Measurements from ENCODE around the gene ERCC2. TPM values are rescaled to one million over a fixed set of nuclear protein-coding genes. Genes with fewer than 3 reads are reported as not detected.

The ERCC2 gene
- total RNA-seq, 2 experiments from 2014 or later = 26.1 to 26.8 TPM

- H3K27ac Mint-ChIP-seq = no peak overlapping the region
- ATAC-seq = no peak
- CTCF ChIA-PET = no interaction called here
- no peak for DNase-seq
- no peaks in the 10 kb centered on the region for H3K9me3 Mint-ChIP-seq (ENCODE audit: low read depth)
- peaks cover 2% of the 10 kb centered on the region for H3K4me1 Mint-ChIP-seq
- H3K36me3 Mint-ChIP-seq = no peaks in the 10 kb centered on the region
- H3K4me3 Mint-ChIP-seq = no peak overlapping the region
- peaks cover 23% of the 10 kb centered on the region for H3K27me3 Mint-ChIP-seq
Observed at GRCh38 chr19:45391346-45391745, 21.0 kb upstream of the ERCC2 start.

GRCh38 chr19:45385392-45386221 is 15.2 kb upstream of the ERCC2 start:
- Mint-ChIP-seq H3K27ac (no peak overlapping the region), H3K9me3 (ENCODE audit: low read depth) (no peaks in the 10 kb centered on the region), H3K36me3 (no peaks in the 10 kb centered on the region), H3K4me1 (no peaks in the 10 kb centered on the region), H3K27me3 (peaks cover 33% of the 10 kb centered on the region), H3K4me3 (no peak overlapping the region)
- CTCF ChIA-PET = no interaction called here
- ATAC-seq (no peak), DNase-seq (no peak)

- ATAC-seq (no peak), DNase-seq (no peak)
- H3K27me3 Mint-ChIP-seq = peaks cover 24% of the 10 kb centered on the region
- no peaks in the 10 kb centered on the region for H3K9me3 Mint-ChIP-seq (ENCODE audit: low read depth)
- no peak overlapping the region for H3K27ac Mint-ChIP-seq
- no peaks in the 10 kb centered on the region for H3K36me3 Mint-ChIP-seq
- no peaks in the 10 kb centered on the region for H3K4me1 Mint-ChIP-seq
- CTCF ChIA-PET = no interaction called here
- H3K4me3 Mint-ChIP-seq = no peak overlapping the region
Observed at GRCh38 chr19:45382426-45382825, 12.1 kb upstream of the ERCC2 start.

GRCh38 chr19:45380107-45380506 is 9.7 kb upstream of the ERCC2 start:
- Mint-ChIP-seq H3K36me3 (no peaks in the 10 kb centered on the region), H3K27me3 (peaks cover 4% of the 10 kb centered on the region), H3K27ac (no peak overlapping the region), H3K4me1 (peaks cover 2% of the 10 kb centered on the region), H3K9me3 (ENCODE audit: low read depth) (no peaks in the 10 kb centered on the region), H3K4me3 (no peak overlapping the region)
- no peak for DNase-seq
- ATAC-seq = no peak
- CTCF ChIA-PET = interaction anchor here (0.7 to 1.4 kb wide), 2 partner anchors 25 to 98 kb away, joined by 3 to 4 read pairs; partner anchors contain the start of gene PPP1R13L

GRCh38 chr19:45376045-45376724 is 5.8 kb upstream of the ERCC2 start:
- no peak overlapping the region for H3K4me3 Mint-ChIP-seq
- H3K36me3 Mint-ChIP-seq = no peaks in the 10 kb centered on the region
- DNase-seq (no peak), ATAC-seq (no peak)
- no peaks in the 10 kb centered on the region for H3K9me3 Mint-ChIP-seq (ENCODE audit: low read depth)
- CTCF ChIA-PET = interaction anchor here (1.6 kb wide), 1 partner anchor 64 kb away, joined by 3 read pairs; no protein-coding TSS in a partner anchor
- H3K27me3 Mint-ChIP-seq = no peaks in the 10 kb centered on the region
- H3K27ac Mint-ChIP-seq = no peak overlapping the region
- peaks cover 4% of the 10 kb centered on the region for H3K4me1 Mint-ChIP-seq

- no peaks in the 10 kb centered on the region for H3K27me3 Mint-ChIP-seq
- no peaks in the 10 kb centered on the region for H3K9me3 Mint-ChIP-seq (ENCODE audit: low read depth)
- H3K36me3 Mint-ChIP-seq = no peaks in the 10 kb centered on the region
- ATAC-seq = no peak
- H3K4me3 Mint-ChIP-seq = peak overlapping the region; percentile 46
- no peak overlapping the region for H3K27ac Mint-ChIP-seq
- DNase-seq = no peak
- CTCF ChIA-PET = no interaction called here
- H3K4me1 Mint-ChIP-seq = peaks cover 20% of the 10 kb centered on the region
Observed at GRCh38 chr19:45368737-45369340, 1.5 kb downstream of the ERCC2 start.

GRCh38 chr19:45368127-45368526 is 2.2 kb downstream of the ERCC2 start:
- CTCF ChIA-PET = no interaction called here
- ATAC-seq = no peak
- no peak for DNase-seq
- Mint-ChIP-seq H3K27ac (no peak overlapping the region), H3K4me3 (no peak overlapping the region), H3K9me3 (ENCODE audit: low read depth) (no peaks in the 10 kb centered on the region), H3K4me1 (peaks cover 20% of the 10 kb centered on the region), H3K27me3 (no peaks in the 10 kb centered on the region), H3K36me3 (no peaks in the 10 kb centered on the region)

GRCh38 chr19:45364696-45365095 is 5.7 kb downstream of the ERCC2 start:
- CTCF ChIA-PET = no interaction called here
- no peak for ATAC-seq
- no peak overlapping the region for H3K27ac Mint-ChIP-seq
- H3K4me3 Mint-ChIP-seq = no peak overlapping the region
- no peak for DNase-seq
- no peaks in the 10 kb centered on the region for H3K27me3 Mint-ChIP-seq
- H3K9me3 Mint-ChIP-seq (ENCODE audit: low read depth) = no peaks in the 10 kb centered on the region
- H3K36me3 Mint-ChIP-seq = peaks cover 2% of the 10 kb centered on the region
- peaks cover 11% of the 10 kb centered on the region for H3K4me1 Mint-ChIP-seq

GRCh38 chr19:45363861-45364459 is 6.4 kb downstream of the ERCC2 start:
- Mint-ChIP-seq H3K27ac (no peak overlapping the region), H3K4me3 (no peak overlapping the region), H3K4me1 (peaks cover 10% of the 10 kb centered on the region), H3K9me3 (ENCODE audit: low read depth) (no peaks in the 10 kb centered on the region), H3K27me3 (no peaks in the 10 kb centered on the region), H3K36me3 (peaks cover 2% of the 10 kb centered on the region)
- no peak for ATAC-seq
- CTCF ChIA-PET = no interaction called here
- DNase-seq = no peak

- DNase-seq (no peak), ATAC-seq (no peak)
- no peak overlapping the region for H3K27ac Mint-ChIP-seq
- H3K9me3 Mint-ChIP-seq (ENCODE audit: low read depth) = no peaks in the 10 kb centered on the region
- no peak overlapping the region for H3K4me3 Mint-ChIP-seq
- CTCF ChIA-PET = no interaction called here
- peaks cover 2% of the 10 kb centered on the region for H3K4me1 Mint-ChIP-seq
- no peaks in the 10 kb centered on the region for H3K27me3 Mint-ChIP-seq
- peaks cover 2% of the 10 kb centered on the region for H3K36me3 Mint-ChIP-seq
Observed at GRCh38 chr19:45362291-45362690, 8.1 kb downstream of the ERCC2 start.

GRCh38 chr19:45361608-45362007 is 8.8 kb downstream of the ERCC2 start:
- Mint-ChIP-seq H3K4me3 (no peak overlapping the region), H3K4me1 (peaks cover 2% of the 10 kb centered on the region), H3K27me3 (no peaks in the 10 kb centered on the region), H3K36me3 (peaks cover 2% of the 10 kb centered on the region), H3K9me3 (ENCODE audit: low read depth) (no peaks in the 10 kb centered on the region), H3K27ac (no peak overlapping the region)
- CTCF ChIA-PET = no interaction called here
- DNase-seq (no peak), ATAC-seq (no peak)

GRCh38 chr19:45358213-45358792 is 12.1 kb downstream of the ERCC2 start:
- CTCF ChIA-PET = no interaction called here
- Mint-ChIP-seq H3K4me3 (no peak overlapping the region), H3K36me3 (peaks cover 8% of the 10 kb centered on the region), H3K27ac (no peak overlapping the region), H3K27me3 (no peaks in the 10 kb centered on the region), H3K9me3 (ENCODE audit: low read depth) (no peaks in the 10 kb centered on the region), H3K4me1 (peaks cover 2% of the 10 kb centered on the region)
- ATAC-seq (no peak), DNase-seq (no peak)

- Mint-ChIP-seq H3K27me3 (no peaks in the 10 kb centered on the region), H3K36me3 (peaks cover 8% of the 10 kb centered on the region), H3K4me1 (peaks cover 2% of the 10 kb centered on the region), H3K4me3 (no peak overlapping the region), H3K9me3 (ENCODE audit: low read depth) (no peaks in the 10 kb centered on the region), H3K27ac (no peak overlapping the region)
- DNase-seq (no peak), ATAC-seq (no peak)
- CTCF ChIA-PET = no interaction called here
Observed at GRCh38 chr19:45357445-45357783, 13.0 kb downstream of the ERCC2 start.
